CD4-positive, alpha-beta T cell treated with Interferon gamma for 1 hour (primary cell): ENCODE measurements around the gene MLLT6.

Experiments
- DNase-seq: peaks from one replicate; pipeline ENCODE4 v3.0.0-alpha.2; 2020

The MLLT6 gene

DNA sequence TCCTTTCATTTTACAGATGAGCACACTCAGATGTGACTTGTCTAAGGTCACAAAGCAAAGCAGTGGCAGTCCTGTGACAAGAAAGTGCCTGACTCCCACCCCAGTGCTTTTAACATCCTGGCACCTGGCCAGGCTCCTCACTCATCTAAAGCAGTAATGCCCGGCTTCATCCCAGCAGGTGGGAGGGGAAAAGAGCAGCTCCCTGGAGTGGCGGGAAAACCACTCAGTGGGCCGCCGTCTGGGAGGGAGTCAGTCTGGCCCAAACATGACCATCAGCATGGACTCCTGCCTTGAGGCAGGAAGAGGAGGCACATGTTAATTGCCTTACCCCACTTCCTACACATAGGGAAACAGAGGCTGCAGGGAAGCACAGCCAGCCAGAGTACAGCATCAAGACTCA lies 40.5 kb downstream of the MLLT6 start:
- no peak for DNase-seq

DNA sequence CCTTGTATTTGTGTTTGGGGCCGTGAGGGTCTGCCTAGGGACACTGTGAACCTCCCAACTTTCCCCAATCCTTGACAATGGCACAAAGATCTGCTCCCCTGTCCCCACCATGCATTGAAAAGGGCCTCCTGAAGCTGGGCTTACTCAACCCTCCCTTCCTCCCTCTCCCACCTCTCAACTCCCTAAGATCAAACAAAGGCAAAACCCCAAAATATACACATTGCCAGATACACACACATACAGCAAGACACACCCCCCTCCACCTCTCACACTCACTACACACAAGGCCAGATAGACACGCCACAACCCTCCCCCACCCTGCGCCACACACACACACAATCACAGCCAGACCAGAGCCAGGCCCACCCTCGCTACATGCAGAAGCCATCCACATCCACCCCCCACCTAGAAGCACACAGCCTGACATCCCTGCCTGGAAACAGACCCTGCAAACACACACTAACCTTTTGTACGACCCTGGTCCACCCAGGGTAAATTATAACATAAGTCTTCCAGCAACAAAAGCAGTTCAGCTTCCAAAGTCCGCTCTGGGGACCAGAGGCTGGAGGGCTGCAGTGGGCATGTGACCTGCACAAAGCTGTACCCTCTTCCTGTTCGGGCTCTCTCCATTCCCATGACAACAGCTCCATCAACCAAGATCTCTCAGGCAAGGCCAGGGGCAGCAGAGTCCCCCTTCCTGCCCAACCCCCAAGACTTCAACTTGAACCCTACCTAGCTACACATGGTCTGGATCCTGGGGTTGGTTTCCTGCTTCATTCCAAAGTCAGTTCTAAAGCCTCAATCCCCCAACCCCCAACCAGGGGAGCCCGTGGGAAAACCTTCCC lies 41.2 kb downstream of the MLLT6 start:
- DNase-seq = no peak

DNA sequence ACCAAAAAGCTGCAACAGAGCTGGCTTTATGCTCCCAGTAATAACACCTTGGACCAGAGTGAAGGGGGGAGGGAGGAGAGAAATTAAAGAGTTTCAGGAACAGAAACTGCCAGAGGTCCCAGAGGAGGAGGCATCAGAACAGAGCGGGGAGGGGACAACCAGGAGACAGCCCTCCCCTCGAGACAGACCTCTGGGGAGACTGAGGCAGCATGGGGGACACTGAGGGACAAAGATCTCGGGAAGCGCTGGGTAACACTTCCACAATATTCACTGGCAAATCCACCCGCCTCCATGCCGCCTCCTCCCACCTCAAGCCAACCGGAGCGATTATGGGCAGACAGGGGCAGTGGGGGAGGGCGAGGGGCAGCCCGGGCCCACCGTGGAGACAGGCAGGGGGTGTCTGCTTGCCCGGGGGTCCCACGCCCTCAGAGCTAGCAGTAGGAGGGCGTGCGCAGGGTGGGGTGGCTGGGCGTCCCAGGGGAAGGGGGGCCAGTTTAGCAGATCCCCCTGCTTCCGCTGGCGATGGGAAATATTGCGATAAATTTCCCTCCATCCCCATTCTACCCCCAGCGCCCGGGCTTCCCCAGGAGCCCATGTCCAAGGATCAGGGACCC lies 41.9 kb downstream of the MLLT6 start:
- DNase-seq = no peak

DNA sequence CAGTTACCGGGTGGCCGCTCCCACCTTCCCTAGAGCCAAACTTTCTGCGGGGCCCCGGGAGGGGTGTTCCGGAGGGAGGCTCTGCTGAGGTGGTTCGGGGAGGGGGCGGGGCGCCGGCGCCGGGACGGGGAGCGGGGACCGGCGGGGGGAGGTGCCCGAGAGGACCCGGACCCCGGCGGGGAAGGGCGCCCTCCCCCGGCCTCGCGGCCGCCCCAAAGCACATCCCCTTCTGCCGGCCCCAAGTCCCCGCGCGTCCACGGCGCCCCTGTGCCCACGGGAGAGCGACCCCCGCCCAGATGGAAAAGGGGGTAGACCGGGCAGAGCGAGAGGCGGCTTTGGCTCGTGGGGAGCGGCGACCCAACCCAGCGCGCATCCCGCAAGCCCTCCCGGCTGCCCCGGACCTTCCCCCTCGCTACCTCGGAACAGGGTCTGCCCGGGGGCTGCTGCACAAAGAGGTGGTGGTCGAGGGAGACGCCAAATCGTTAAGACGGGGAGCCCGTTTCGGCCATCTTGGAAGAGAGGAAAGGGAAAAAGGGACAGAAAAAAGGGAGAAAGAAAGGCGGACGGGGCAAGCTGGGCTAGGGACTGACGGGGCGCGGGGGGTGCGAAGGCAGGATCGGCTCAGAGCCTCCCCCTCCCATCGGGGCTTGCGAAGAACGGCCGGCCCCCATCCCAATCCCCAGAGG lies 42.5 kb downstream of the MLLT6 start:
- DNase-seq = no peak

DNA sequence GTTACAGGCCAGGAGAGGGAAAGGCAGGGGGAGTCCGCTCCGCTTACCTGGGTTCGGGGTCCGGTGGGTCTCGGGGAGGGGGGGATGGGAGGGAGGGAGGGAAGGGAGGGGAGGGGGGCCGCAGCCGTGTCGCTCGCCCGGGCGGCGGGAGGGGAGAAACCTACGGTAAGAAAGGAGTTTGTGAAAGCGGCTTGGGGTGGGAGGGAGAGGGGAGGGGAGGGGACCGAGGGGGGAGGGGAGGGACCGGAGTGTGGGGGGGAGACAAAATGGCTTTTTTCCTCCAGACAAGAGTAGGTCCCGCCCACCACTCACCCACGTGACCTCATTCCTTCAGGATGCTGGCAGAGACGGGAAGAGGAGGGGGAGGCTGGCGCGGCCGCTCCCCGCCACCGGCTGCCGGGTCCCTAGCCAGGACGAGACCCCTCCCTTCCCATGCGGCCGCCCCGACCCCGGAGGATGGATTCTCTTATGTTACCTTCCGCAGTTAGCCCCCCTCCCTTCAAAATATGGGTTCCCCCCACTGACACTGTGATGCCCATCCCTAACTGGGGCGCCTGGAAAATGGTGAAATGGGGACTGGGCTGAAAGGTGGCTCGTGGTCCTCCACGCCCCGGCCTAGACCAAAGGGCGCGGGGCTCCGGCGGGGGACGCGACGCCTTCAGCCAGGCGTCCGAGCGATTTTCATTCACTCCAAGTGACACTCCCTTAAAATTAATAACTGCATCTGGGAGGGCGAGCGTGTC lies 43.2 kb downstream of the MLLT6 start, which contains the start of gene PCGF2:
Gene PCGF2, minus strand, starts transcription at position 188 of the 743 bp plus-strand sequence. CDS start 7,934 bp downstream, outside the sequence.
- no peak for DNase-seq

DNA sequence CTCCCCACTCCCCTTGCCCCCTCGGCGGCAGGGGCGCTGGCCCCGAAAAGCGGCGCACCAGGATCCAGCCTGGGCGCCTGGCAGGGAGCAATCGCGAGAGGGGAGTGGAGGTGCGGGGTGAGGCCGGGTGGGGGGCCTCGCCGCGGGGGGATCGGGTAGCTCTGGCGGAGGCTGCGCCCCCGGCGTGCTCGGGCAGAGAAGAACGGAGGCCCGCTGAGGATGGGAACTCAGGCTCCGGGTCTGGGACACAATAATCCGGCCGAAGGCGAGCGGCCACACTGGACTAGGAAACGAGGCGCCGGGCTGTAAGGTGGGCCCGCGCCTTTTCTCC lies 43.8 kb downstream of the MLLT6 start:
- DNase-seq = no peak

DNA sequence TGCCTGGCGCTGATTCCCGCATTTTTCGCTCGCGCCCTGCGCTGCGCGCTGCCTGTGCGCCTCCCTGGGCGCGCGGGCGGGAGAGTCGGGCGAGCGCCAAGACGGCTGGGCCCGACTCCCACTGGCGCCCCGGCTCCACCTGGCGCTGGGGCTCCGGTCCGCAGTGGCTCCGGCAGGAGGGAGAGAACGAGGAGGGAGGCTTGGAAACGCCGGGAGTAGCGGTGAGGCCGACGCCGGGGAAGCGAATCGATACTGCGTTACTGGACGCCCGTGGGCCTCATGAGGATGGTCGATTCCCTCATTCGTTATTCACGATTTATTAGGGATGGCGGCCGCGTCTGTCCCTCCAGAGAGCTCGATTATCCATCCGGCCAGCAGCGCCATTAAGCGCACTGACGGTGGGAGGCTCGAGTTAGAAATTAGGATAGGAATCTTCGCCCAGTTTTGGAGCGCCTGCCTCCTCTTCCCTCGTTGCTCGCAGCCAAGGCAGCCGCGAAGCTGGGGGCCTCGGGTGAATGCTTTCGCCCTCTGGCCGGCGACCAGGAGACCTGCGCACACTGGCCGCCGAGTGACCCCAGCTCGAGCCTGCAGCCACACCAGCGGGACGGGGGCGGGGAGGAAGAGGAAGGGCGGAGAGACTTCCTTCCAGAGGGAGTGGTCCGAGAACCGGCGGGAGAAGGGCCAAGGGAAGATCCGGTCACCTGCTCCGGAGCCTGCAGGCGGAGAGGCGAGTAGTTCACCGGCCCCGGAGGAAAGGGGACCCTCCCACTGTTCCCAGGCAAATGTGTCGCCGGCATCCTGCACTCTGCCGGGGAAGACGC lies 44.4 kb downstream of the MLLT6 start:
- DNase-seq = no peak

DNA sequence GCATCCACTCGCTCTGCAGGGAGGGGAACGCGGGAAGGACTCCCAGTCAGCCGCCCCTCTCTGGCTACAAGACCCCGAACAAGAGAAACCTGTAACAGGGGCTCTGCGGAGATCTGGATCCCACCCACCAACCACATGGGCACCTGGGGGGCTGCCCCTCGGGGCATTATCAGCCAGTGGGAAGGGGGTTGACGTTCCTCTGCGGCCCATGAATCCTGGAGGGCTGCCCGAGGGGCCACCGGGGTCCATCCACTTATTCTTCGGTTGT lies 44.9 kb downstream of the MLLT6 start:
- DNase-seq = no peak

DNA sequence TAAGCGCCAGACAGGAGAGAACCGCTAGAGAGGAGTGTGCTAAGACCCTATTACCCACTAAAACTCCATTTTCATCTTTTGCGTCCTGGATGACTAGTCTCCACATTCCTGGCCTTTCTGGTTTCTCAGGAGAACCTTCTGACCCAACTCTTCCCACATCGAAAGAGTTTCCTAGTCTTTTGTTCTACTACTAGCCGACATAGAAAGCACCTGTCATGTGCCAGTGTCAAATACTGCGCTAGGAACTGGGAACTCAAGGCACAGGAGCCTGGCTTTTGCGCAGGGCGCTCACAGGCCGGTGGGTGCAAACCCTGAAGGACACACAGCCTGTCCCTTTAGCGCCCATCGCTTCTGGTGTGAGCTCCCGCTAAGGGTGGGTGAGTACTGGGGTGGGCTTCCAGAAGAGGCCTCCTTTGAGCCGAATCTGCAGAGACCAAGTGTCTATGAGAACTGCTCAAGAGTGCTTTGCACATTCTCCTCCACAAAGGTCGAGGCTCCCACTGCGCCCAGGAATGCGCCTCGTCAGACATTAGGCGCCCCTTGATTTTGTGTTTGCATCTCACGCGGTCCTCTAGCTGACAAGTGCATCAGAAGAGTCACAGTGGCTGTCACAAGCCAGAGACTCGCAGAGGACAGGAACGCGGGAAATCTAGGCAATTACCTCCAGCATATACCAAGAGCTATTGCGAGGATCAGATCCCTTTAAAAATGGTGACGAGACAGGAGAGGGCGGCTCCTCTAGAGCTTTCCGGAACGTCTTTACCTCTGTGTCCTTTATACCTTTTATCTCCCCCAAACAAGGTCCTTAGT lies 45.4 kb downstream of the MLLT6 start:
- no peak for DNase-seq

DNA sequence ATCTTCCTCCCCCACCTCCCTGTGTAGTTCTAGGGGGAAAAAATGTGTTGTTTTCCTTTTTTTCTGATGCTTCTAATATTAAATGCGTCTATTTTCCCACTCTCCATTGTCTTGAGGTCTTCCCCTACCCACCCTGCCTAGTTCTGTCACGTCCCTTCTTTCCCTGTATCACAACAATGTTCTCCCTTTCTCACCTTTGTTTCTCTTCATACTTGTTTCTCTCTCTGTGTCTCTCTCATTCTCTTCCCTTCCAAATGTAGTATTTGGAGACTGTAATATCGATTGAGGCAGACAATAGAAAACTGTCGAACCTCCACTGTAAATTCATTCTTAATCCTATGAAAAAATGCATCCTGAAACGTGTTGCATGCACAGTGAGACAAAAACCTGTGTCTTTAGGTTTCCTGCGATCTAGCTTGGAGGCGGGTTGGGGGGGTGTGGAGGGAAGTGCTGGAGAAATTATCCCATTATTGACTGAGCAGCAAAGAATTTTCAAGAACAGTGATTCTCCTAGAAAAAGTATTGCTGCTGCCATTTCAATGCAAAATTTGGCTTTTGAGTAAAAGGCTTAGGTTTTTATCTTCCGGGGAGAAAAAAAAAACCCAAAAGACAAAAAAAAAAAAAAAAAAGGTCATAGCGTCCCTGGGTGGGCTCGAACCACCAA lies 46.2 kb downstream of the MLLT6 start:
- DNase-seq = no peak

DNA sequence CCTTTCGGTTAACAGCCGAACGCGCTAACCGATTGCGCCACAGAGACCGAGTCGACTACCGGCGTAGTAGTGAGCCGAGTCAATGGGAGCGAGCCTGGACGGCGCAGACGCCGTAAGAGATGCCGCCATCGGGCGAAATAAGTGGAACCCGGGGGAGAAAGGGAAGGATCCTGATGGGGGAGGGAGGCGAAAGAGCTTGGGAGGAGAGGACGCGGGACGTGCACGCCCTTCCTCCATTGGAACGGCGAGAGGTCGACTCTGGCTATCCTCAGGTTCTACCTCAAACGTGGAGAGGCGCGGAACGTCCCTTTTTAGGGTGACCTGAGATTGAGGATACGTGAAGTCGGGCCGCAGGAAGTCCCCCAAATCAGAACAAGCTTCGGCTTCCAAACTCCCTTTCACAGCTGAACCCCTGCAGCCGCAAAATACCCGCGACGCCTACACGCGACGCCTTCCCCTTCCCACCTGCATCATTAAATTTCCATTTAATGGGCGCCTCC lies 46.8 kb downstream of the MLLT6 start:
- peak; percentile 81 for DNase-seq

DNA sequence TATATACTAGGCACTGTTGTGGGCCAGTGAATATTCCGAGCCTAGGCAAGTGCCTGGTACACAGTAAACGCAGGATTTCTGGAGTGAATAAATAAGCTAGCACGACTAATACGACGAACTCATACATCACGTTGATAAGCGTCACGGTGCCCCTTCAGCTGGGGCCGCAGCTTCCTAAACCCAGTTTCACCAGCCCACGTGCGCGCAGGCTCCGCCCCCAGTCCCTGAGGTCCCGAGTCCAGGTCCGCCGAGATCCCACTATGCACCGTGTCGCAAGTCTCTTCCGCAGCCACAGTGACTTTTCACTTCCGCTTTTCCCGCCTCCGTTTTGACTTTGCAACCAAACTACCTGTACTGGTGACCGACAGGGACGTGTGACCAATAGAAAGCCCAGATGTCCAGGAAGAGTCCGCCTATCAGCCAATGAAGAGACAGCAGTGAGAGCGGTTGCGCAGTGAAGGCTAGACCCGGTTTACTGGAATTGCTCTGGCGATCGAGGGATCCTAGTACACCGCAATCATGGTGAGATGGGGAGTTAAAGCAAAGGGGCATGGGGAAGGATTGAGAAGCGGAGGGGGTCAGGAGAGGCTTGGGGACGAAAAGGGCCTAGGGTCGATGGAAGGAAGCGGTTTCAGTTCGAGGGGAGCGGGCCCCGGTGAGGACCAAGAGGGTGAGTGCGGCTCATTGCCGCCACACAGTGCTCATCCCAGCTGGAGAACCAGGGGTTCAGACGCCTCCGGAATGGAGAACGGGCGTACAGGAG lies 47.4 kb downstream of the MLLT6 start, which contains the start of gene PSMB3:
Gene PSMB3, plus strand, starts transcription at position 434 of the 763 bp plus-strand sequence. Its CDS starts 86 bp downstream, at position 520.
- peak; percentile 99 for DNase-seq

DNA sequence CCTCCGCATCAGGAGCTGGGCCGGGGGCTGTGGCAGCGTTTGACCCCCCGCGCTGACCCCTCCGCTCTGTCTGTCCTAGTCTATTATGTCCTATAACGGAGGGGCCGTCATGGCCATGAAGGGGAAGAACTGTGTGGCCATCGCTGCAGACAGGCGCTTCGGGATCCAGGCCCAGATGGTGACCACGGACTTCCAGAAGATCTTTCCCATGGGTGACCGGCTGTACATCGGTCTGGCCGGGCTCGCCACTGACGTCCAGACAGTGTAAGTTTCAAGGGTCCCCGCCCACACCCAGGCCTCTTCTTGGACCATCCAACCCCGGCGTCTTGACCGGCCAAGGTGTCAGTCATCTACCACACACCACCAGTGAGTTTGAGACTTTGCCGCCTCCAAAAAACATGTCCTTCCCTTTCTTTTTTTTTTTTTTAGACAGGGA lies 48.0 kb downstream of the MLLT6 start:
- DNase-seq = no peak

DNA sequence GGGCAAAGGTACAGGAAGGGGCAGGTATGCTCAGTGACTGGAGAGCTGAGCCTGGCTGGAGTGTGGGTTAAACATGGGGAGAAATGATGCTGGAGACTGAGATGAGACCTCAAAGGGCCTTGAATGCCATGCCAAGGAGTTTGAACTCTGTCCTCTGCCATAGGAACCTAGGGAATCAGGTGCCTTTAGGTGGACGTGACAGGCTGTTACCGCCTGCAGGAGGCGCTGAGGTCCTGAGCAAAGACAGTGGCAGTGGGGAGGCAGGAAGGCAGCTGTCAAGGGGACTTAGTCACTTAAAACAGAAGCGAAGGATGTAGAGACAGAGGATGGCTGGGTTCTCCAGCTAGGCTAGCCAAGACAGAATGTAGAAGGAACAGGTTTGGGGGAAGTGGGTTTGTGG lies 56.5 kb downstream of the MLLT6 start:
- peak; percentile 14 for DNase-seq

DNA sequence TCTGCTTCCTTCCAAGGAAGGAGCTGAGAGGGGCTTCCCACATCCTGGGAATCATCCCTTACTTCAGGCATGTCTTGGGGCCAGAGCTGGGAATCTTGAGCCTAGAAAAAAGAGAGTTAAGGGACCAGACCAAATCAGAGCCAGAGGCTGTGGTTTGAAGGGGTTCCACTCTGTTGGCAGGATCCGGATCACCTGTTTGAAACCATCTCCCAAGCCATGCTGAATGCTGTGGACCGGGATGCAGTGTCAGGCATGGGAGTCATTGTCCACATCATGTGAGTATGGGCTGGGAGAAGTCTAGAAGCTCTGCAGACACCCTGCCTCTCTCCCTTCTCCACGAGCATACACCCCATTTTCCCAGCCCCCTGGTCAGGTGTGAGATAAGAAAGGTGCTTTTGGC lies 57.2 kb downstream of the MLLT6 start:
- no peak for DNase-seq

DNA sequence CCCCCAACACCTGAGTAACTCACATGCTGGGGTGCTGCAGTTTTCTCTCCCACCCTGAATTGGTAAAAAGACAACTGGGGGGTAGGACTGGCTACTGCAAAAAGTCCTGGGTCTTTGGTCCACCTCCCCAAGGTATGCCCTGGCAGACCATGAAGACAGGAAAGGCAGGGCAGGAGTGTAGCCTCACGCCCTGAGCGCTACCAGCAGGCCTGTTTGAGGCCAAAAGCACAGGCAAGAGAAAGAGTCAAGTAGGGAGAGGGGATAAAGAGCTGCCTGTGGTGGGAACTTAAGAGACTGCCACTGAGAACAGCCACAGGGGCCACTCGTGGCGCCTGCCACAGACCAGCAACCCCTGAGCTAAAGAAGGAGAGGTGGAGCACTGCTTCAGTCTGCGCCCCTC lies 61.3 kb downstream of the MLLT6 start:
- DNase-seq = no peak

DNA sequence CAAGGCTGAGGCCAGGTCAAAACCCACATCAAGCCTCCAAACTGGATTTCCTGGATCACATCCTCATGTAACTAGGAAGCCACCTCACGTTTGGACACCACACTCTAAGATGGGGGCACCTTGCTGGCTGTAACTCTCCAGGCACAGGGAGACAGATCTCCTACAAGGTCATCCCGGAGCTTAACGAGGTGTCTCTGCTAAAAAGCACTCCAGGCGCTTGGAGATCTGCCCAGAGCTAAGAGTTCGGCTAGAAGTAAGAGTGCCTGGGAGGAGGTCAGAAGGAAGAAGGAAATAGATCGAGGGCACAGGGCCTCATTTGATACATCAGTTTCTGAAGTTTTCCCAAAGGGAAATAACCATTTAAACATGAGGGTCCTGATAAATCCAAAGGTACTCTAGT lies 63.3 kb downstream of the MLLT6 start:
- no peak for DNase-seq

DNA sequence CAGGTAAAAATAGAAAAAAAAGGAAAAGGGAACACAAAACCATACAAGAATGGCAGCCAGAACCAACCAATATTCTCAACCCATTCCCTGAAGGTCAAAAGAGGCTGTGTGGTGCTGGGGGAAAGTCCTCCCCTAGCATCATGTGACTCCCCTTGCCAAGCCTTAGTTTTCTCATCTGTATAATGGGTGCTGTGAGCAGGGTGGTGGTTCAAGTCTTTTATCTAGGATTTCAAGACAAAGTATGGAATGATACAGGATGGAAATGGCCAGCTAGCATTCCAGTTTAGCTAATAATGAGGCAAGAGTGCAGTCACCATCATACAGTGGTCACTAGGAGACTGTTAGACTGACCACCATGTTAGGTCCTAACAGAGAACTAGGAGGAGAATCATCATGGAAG lies 68.2 kb downstream of the MLLT6 start:
- DNase-seq = no peak

DNA sequence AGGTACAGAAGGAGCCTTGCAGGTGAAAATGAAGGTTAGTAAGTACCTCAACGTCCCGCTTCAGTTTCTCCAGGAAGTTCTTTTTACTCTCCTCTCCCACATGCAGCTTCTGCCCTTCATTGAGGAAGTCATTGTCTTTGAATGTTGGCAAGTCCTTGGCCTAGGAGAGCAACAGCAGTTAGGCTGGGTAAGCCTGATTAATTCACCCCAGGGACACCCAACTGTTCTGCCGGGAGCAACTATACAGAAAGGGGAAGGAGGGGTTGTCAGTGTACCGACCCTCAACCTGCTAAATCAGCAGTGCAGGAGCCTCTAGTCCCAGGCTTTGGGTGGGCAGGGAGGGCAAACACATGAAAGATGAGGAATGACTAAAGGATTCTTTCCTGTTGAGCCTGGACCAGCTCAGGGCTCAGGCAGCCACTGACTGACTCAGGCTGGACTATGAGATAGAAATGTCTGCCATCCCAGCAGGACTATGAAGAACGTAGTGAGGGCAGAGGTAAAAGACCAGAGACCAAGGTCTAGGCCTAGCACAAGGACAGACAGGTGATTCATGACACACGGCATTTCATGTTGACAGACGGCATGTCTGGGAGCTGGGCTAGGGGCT lies 72.7 kb downstream of the MLLT6 start:
- DNase-seq = no peak
